Vagina (tissue), 2 donors: ENCODE data around the gene NCOA7. TPM values are rescaled to one million over a fixed set of nuclear protein-coding genes. Genes with fewer than 3 reads are reported as not detected.

Source experiments
- DNase-seq, 2 donors: peaks; one replicate each; pipeline ENCODE4 v3.0.0-alpha.2; 2017; ENCODE audit errors: extremely low spot score in 2 of 2
- H3K27ac ChIP-seq: fragments of 200-600 bp; sonication (generic); one replicate; pipeline ENCODE4 v1.5.1; 2019
- H3K27me3 ChIP-seq: fragments of 200-600 bp; sonication (generic); one replicate; pipeline ENCODE4 v1.5.1; 2019
- H3K36me3 ChIP-seq, 2 donors: fragments of 200-600 bp; sonication (generic); one replicate each; pipeline ENCODE4 v1.5.1; 2017 to 2019
- H3K4me1 ChIP-seq: fragments of 200-600 bp; sonication (generic); one replicate; pipeline ENCODE4 v1.5.1; 2019
- H3K4me3 ChIP-seq, 2 donors: fragments of 200-600 bp; sonication (generic); 1 replicate in 1 of 2; 2 replicates in 1 of 2; pipeline ENCODE4 v1.5.1; 2016 to 2019
- H3K9me3 ChIP-seq: fragments of 200-600 bp; sonication (generic); one replicate; pipeline ENCODE4 v1.5.1; 2019
- POLR2A ChIP-seq, 2 donors: fragments of 450-650 bp; IDR thresholded peaks; one replicate each; pipeline ENCODE4 v1.6.1; 2017; ENCODE audit warnings: antibody characterized with exemption in 2 of 2, mild to moderate bottlenecking in 2 of 2, moderate library complexity in 2 of 2
- POLR2AphosphoS5 ChIP-seq, 2 donors: sonication (generic); formaldehyde crosslinking; IDR thresholded peaks; one replicate each; pipeline ENCODE4 v1.9.0; 2017; ENCODE audit warnings: antibody characterized with exemption in 2 of 2, mild to moderate bottlenecking in 2 of 2, low read depth in 1 of 2; ENCODE audit not compliant: insufficient read depth in 1 of 2
- intact Hi-C: fragments of 100-400 bp; cut with DNase I; formaldehyde crosslinking; loops from one replicate; pipeline ENCODE4 v1.15.1; 2023
- total RNA-seq: library from RNA; depleted of rRNA; stranded (reverse); fragments of >200 nt; gene quantifications from one replicate; pipeline ENCODE4 v1.2.3, GENCODE V29; 2016
- TF ChIP-seq, protein P1 (sequence below), 3 experiments: fragments of 450-650 bp in 2 of 3; fragments of 200-600 bp in 1 of 3; sonication (generic) in 1 of 3; IDR thresholded peaks; one replicate each; pipeline ENCODE4 v1.5.1; 2017 to 2019; ENCODE audit warnings: antibody characterized with exemption in 3 of 3, mild to moderate bottlenecking in 2 of 3, moderate library complexity in 2 of 3

Gene NCOA7
- total RNA-seq, 1 donor from 2014 or later: 48.6 TPM

DNA sequence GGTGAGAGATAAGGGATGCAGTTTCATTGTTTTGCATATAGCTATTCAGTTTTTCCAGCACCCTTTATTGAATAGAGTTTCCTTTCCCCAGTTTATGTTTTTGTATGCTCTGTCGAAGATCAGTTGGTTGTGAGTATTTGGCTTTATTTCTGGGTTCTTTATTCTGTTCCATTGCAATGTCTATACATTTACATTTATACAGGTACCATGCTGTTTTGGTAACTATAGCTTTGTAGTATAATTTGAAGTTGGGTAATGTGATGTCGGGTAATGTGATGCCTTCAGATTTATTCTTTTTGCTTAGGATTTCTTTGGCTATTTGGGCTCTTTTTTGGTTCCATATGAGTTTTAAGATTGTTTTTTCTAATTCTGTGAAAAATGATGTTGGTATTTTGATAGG is 61.8 kb downstream of the NCOA7 start:
- H3K4me1 ChIP-seq: no peaks in the 10 kb centered on the region
- DNase-seq: no peak
- no peaks in the 10 kb centered on the region for H3K9me3 ChIP-seq
- no peak overlapping the region for H3K27ac ChIP-seq
- no peak overlapping the region for H3K4me3 ChIP-seq
- no peaks in the 10 kb centered on the region for H3K36me3 ChIP-seq
- intact Hi-C loops: loop anchor here (10.0 kb wide), 1 partner anchor 48 kb away; no protein-coding TSS in a partner anchor
- TF ChIP-seq POLR2A (IDR thresholded peaks at IDR 0.05): no peak
- TF ChIP-seq, protein P1, sequence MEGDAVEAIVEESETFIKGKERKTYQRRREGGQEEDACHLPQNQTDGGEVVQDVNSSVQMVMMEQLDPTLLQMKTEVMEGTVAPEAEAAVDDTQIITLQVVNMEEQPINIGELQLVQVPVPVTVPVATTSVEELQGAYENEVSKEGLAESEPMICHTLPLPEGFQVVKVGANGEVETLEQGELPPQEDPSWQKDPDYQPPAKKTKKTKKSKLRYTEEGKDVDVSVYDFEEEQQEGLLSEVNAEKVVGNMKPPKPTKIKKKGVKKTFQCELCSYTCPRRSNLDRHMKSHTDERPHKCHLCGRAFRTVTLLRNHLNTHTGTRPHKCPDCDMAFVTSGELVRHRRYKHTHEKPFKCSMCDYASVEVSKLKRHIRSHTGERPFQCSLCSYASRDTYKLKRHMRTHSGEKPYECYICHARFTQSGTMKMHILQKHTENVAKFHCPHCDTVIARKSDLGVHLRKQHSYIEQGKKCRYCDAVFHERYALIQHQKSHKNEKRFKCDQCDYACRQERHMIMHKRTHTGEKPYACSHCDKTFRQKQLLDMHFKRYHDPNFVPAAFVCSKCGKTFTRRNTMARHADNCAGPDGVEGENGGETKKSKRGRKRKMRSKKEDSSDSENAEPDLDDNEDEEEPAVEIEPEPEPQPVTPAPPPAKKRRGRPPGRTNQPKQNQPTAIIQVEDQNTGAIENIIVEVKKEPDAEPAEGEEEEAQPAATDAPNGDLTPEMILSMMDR (IDR thresholded peaks at IDR 0.05): no peak
- TF ChIP-seq POLR2AphosphoS5 (IDR thresholded peaks at IDR 0.05; ENCODE audit: insufficient read depth in 1 of 2, low read depth in 1 of 2): no peak
- H3K27me3 ChIP-seq: no peaks in the 10 kb centered on the region

DNA sequence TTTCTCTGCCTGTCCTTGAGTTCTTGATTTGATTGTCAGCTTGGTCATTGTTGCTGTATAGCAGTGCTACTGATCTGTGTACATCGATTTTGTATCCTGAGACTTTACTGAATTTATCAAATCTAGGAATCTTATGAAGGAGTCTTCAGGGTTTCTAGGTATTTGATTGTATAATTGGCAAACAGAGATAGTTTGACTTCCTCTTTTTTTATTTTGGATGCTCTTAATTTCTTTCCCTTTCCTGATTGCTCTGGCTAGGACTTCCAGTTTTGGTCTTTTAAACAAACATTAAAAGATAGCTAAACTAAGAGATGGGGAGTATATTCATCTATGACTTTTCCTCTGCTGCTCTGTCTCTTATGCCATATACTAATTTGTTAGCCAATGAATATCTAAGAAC is 62.4 kb downstream of the NCOA7 start:
- DNase-seq: no peak
- Histone ChIP-seq H3K4me3 (no peak overlapping the region), H3K9me3 (no peaks in the 10 kb centered on the region), H3K4me1 (no peaks in the 10 kb centered on the region), H3K36me3 (no peaks in the 10 kb centered on the region), H3K27me3 (no peaks in the 10 kb centered on the region), H3K27ac (no peak overlapping the region)
- TF ChIP-seq POLR2A (IDR thresholded peaks at IDR 0.05): no peak
- TF ChIP-seq POLR2AphosphoS5 (IDR thresholded peaks at IDR 0.05; ENCODE audit: insufficient read depth in 1 of 2, low read depth in 1 of 2): no peak
- TF ChIP-seq, protein P1 (IDR thresholded peaks at IDR 0.05): no peak
- intact Hi-C loops: loop anchor here (10.0 kb wide), 1 partner anchor 48 kb away; no protein-coding TSS in a partner anchor

DNA sequence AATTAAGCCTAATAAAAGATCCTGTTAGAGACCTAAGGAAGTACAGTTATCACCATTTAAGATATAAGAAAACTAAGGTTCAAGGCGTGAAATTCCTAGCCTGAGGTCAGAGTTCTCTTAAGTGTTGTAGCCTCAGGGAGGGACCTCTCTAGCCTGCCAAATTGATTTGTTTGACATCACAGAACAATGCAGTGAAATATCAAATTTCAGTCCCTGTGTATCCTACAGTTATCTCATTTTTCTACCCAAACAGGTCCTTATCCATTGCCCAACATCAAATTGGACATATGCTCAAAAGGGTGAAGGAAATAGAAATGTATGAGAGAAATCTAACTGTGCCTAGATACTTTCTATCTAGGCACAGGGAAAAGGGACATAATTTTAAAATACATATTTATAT is 63.0 kb downstream of the NCOA7 start:
- Histone ChIP-seq H3K9me3 (no peaks in the 10 kb centered on the region), H3K36me3 (no peaks in the 10 kb centered on the region), H3K27ac (no peak overlapping the region), H3K27me3 (no peaks in the 10 kb centered on the region), H3K4me1 (no peaks in the 10 kb centered on the region), H3K4me3 (no peak overlapping the region)
- TF ChIP-seq, protein P1 (IDR thresholded peaks at IDR 0.05): no peak
- TF ChIP-seq POLR2A (IDR thresholded peaks at IDR 0.05) (no peak), POLR2AphosphoS5 (IDR thresholded peaks at IDR 0.05; ENCODE audit: insufficient read depth in 1 of 2, low read depth in 1 of 2) (no peak)
- DNase-seq: no peak
- intact Hi-C loops: loop anchor here (10.0 kb wide), 1 partner anchor 49 kb away; no protein-coding TSS in a partner anchor

GRCh38 chr6:125854355-125854754 is 63.6 kb downstream of the NCOA7 start:
- no peak for DNase-seq
- Histone ChIP-seq H3K27me3 (no peaks in the 10 kb centered on the region), H3K4me3 (no peak overlapping the region), H3K27ac (no peak overlapping the region), H3K36me3 (no peaks in the 10 kb centered on the region), H3K9me3 (no peaks in the 10 kb centered on the region), H3K4me1 (no peaks in the 10 kb centered on the region)
- TF ChIP-seq POLR2A (IDR thresholded peaks at IDR 0.05) (no peak), POLR2AphosphoS5 (IDR thresholded peaks at IDR 0.05; ENCODE audit: insufficient read depth in 1 of 2, low read depth in 1 of 2) (no peak)
- TF ChIP-seq, protein P1 (IDR thresholded peaks at IDR 0.05): no peak
- intact Hi-C loops: loop anchor here (10.0 kb wide), 1 partner anchor 50 kb away; no protein-coding TSS in a partner anchor

DNA sequence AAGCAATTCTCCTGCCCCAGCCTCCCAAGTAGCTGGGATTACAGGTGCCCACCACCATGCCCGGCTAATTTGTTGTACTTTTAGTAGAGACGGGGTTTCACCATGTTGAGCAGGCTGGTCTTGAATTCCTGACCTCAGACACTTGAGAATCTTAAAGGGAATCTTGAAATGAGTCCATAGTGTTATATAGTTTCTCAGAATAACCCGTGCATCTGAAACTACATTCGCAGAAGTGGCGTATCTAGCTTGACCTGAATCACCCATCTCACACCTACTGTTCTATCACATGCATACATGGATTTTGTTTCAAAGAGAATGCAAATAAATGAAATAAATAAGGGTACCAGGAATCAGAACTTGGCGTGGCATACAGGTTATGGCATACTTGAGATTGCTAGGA is 65.0 kb downstream of the NCOA7 start:
- no peak for TF ChIP-seq POLR2A (IDR thresholded peaks at IDR 0.05)
- TF ChIP-seq, protein P1 (IDR thresholded peaks at IDR 0.05): no peak
- no peak for TF ChIP-seq POLR2AphosphoS5 (IDR thresholded peaks at IDR 0.05; ENCODE audit: insufficient read depth in 1 of 2, low read depth in 1 of 2)
- intact Hi-C loops: loop anchor here (10.0 kb wide), 1 partner anchor 51 kb away; no protein-coding TSS in a partner anchor
- H3K27me3 ChIP-seq: no peaks in the 10 kb centered on the region
- no peak overlapping the region for H3K4me3 ChIP-seq
- H3K36me3 ChIP-seq: no peaks in the 10 kb centered on the region
- no peaks in the 10 kb centered on the region for H3K4me1 ChIP-seq
- no peaks in the 10 kb centered on the region for H3K9me3 ChIP-seq
- no peak overlapping the region for H3K27ac ChIP-seq
- DNase-seq: no peak
